DOHH2 (cell line): Measurements from ENCODE around the gene DBI.

Experiments used
- H3F3A ChIP-seq: fragments of 200-600 bp; sonication (generic), shearing (Covaris generic); 2 replicates; pipeline ENCODE4 v1.6.0; 2016; ENCODE audit warnings: antibody characterized with exemption, mild to moderate bottlenecking; ENCODE audit not compliant: control insufficient read depth, insufficient read depth
- H3K27ac ChIP-seq: fragments of 200-600 bp; sonication (generic); 2 replicates; pipeline ENCODE4 v1.5.1; 2014; ENCODE audit warnings: low read depth, mild to moderate bottlenecking, low read length, moderate library complexity
- H3K27me3 ChIP-seq: fragments of 200-600 bp; sonication (generic); 2 replicates; pipeline ENCODE4 v1.6.1; 2014; ENCODE audit warnings: mild to moderate bottlenecking, low read length, mixed read lengths; ENCODE audit not compliant: control insufficient read depth
- H3K36me3 ChIP-seq: fragments of 200-600 bp; sonication (generic); 2 replicates; pipeline ENCODE4 v1.6.1; 2014; ENCODE audit warnings: mild to moderate bottlenecking, low read length, moderate library complexity, mixed read lengths; ENCODE audit not compliant: control insufficient read depth
- H3K4me1 ChIP-seq: fragments of 200-600 bp; sonication (generic); 2 replicates; pipeline ENCODE4 v1.6.1; 2014; ENCODE audit warnings: mild to moderate bottlenecking, low read length, mixed read lengths; ENCODE audit not compliant: control insufficient read depth
- H3K4me2 ChIP-seq: fragments of 200-600 bp; sonication (generic); 2 replicates; pipeline ENCODE4 v1.6.0; 2014; ENCODE audit warnings: mild to moderate bottlenecking, low read length, moderate library complexity
- H3K4me3 ChIP-seq: fragments of 200-600 bp; sonication (generic); 2 replicates; pipeline ENCODE4 v1.5.1; 2014; ENCODE audit warnings: mild to moderate bottlenecking, low read length, mixed read lengths
- H3K79me2 ChIP-seq: fragments of 200-600 bp; sonication (generic); 2 replicates; pipeline ENCODE4 v1.6.1; 2014; ENCODE audit warnings: mild to moderate bottlenecking, low read length, mixed read lengths; ENCODE audit not compliant: control insufficient read depth
- H3K9me2 ChIP-seq: fragments of 200-600 bp; sonication (generic); replicated peaks from 2 replicates; pipeline ENCODE4 v1.6.1; 2014; ENCODE audit warnings: mild to moderate bottlenecking, low read length, mixed read lengths; ENCODE audit not compliant: control insufficient read depth
- H3K9me3 ChIP-seq: fragments of 200-600 bp; sonication (generic); 2 replicates; pipeline ENCODE4 v1.6.1; 2014; ENCODE audit warnings: antibody characterized with exemption, low read length, mixed read lengths; ENCODE audit not compliant: control insufficient read depth, insufficient read depth
- H4K20me1 ChIP-seq: fragments of 200-600 bp; sonication (generic); 2 replicates; pipeline ENCODE4 v1.6.0; 2014; ENCODE audit warnings: low read depth, mild to moderate bottlenecking, antibody characterized with exemption, low read length, moderate library complexity; ENCODE audit not compliant: control insufficient read depth, insufficient read depth
- CTCF ChIP-seq: fragments of 200-600 bp; sonication (generic); IDR thresholded peaks from one replicate; pipeline ENCODE4 v1.5.1; 2014; ENCODE audit warnings: antibody characterized with exemption, mild to moderate bottlenecking, low read depth, low read length; ENCODE audit not compliant: poor library complexity, severe bottlenecking
- EZH2phosphoT487 ChIP-seq: fragments of 200-600 bp; sonication (generic); IDR thresholded peaks from 2 replicates; pipeline ENCODE4 v1.6.1; 2017; ENCODE audit warnings: borderline replicate concordance, mild to moderate bottlenecking, antibody characterized with exemption, low read length, moderate library complexity, mixed read lengths

The DBI gene

GRCh38 chr2:119332953-119333352 is 33.8 kb upstream of the DBI start:
- H3K79me2 ChIP-seq: no peaks in the 10 kb centered on the region
- H4K20me1 ChIP-seq: no peaks in the 10 kb centered on the region

GRCh38 chr2:119333360-119333759 is 33.4 kb upstream of the DBI start:
- H3K27ac ChIP-seq: no peak overlapping the region
- no peaks in the 10 kb centered on the region for H3K9me3 ChIP-seq
- no peak for TF ChIP-seq EZH2phosphoT487
- TF ChIP-seq CTCF: no peak
- no peak overlapping the region for H3K4me2 ChIP-seq
- no peak overlapping the region for H3K4me3 ChIP-seq
- peaks cover 17% of the 10 kb centered on the region for H3K4me1 ChIP-seq
- no peaks in the 10 kb centered on the region for H3K36me3 ChIP-seq
- no peaks in the 10 kb centered on the region for H4K20me1 ChIP-seq
- H3K9me2 ChIP-seq: no peaks in the 10 kb centered on the region
- no peaks in the 10 kb centered on the region for H3K79me2 ChIP-seq
- no peaks in the 10 kb centered on the region for H3F3A ChIP-seq
- H3K27me3 ChIP-seq: no peaks in the 10 kb centered on the region

More at GRCh38 chr2:119332953-119333352, 33.8 kb upstream of the DBI start:
- Histone ChIP-seq H3K4me3 (no peak overlapping the region), H3K4me2 (no peak overlapping the region), H3K27ac (no peak overlapping the region), H3K36me3 (no peaks in the 10 kb centered on the region), H3F3A (no peaks in the 10 kb centered on the region), H3K27me3 (no peaks in the 10 kb centered on the region), H3K4me1 (peaks cover 13% of the 10 kb centered on the region), H3K9me3 (no peaks in the 10 kb centered on the region), H3K9me2 (no peaks in the 10 kb centered on the region)
- no peak for TF ChIP-seq EZH2phosphoT487
- no peak for TF ChIP-seq CTCF

- Histone ChIP-seq H3K9me2 (no peaks in the 10 kb centered on the region), H3K79me2 (no peaks in the 10 kb centered on the region), H3K27ac (no peak overlapping the region), H3K27me3 (no peaks in the 10 kb centered on the region), H3F3A (0 out of 2 replicates have a peak, but pooled peaks cover under 1% of the 10 kb centered on the region), H3K9me3 (no peaks in the 10 kb centered on the region), H4K20me1 (no peaks in the 10 kb centered on the region), H3K36me3 (no peaks in the 10 kb centered on the region), H3K4me1 (peaks cover 22% of the 10 kb centered on the region), H3K4me3 (no peak overlapping the region), H3K4me2 (no peak overlapping the region)
- no peak for TF ChIP-seq CTCF
- TF ChIP-seq EZH2phosphoT487: no peak
Observed at GRCh38 chr2:119333833-119334232, 32.9 kb upstream of the DBI start.

- Histone ChIP-seq H3F3A (peaks cover 7% of the 10 kb centered on the region; the same call in 1 of the 2 replicates), H3K4me3 (no peak overlapping the region), H3K36me3 (no peaks in the 10 kb centered on the region), H4K20me1 (no peaks in the 10 kb centered on the region), H3K9me3 (no peaks in the 10 kb centered on the region), H3K4me1 (peaks cover 37% of the 10 kb centered on the region), H3K27me3 (no peaks in the 10 kb centered on the region), H3K4me2 (peak overlapping the region; percentile 84), H3K79me2 (no peaks in the 10 kb centered on the region), H3K27ac (peak overlapping the region; percentile 81), H3K9me2 (no peaks in the 10 kb centered on the region)
- TF ChIP-seq CTCF (no peak), EZH2phosphoT487 (no peak)
Observed at GRCh38 chr2:119337749-119338148, 29.0 kb upstream of the DBI start.
